Calu3 (cell line): ENCODE data around the gene ZYX. TPM values are rescaled to one million over a fixed set of nuclear protein-coding genes. Genes with fewer than 3 reads are reported as not detected.

Experiments used
- BruUV-seq: library from RNA; stranded (reverse); fragments of 400-500 nt; replicated peaks from 2 replicates; lab custom pipeline; 2021; lab: Mats Ljungman, UMichigan
- CTCF ChIA-PET: fragments of 300-600 bp; sonication (Branson Sonifier 250); formaldehyde crosslinking; loops from one replicate; lab custom pipeline; 2022; ENCODE audit warnings: antibody characterized with exemption; lab: Charles Lee
- DNase-seq: peaks from one replicate; pipeline ENCODE4 v3.0.0; 2022
- H3K27ac Mint-ChIP-seq: one replicate; pipeline ENCODE4 v1.8.0; 2022; ENCODE audit warnings: mixed read lengths; ENCODE audit not compliant: unreplicated experiment
- H3K27me3 Mint-ChIP-seq: one replicate; pipeline ENCODE4 v1.8.0; 2022; ENCODE audit warnings: mixed read lengths; ENCODE audit not compliant: unreplicated experiment
- H3K36me3 Mint-ChIP-seq: one replicate; pipeline ENCODE4 v1.8.0; 2022; ENCODE audit warnings: mild to moderate bottlenecking, moderate library complexity, mixed read lengths; ENCODE audit not compliant: insufficient read depth, unreplicated experiment
- H3K4me1 Mint-ChIP-seq: one replicate; pipeline ENCODE4 v1.8.0; 2022; ENCODE audit warnings: mild to moderate bottlenecking, low read depth, mixed read lengths; ENCODE audit not compliant: unreplicated experiment
- H3K4me3 Mint-ChIP-seq: one replicate; pipeline ENCODE4 v1.8.0; 2022; ENCODE audit warnings: mild to moderate bottlenecking, low read depth, moderate library complexity, mixed read lengths; ENCODE audit not compliant: unreplicated experiment
- H3K9me3 Mint-ChIP-seq: one replicate; pipeline ENCODE4 v1.8.0; 2022; ENCODE audit warnings: low read depth, mixed read lengths; ENCODE audit not compliant: unreplicated experiment
- intact Hi-C: fragments of 100-400 bp; cut with micrococcal nuclease; formaldehyde crosslinking; loops from one replicate; pipeline ENCODE4 v1.10.0; 2022; ENCODE audit not compliant: unreplicated experiment
- total RNA-seq: library from RNA; stranded (reverse); gene quantifications from 2 replicates; pipeline ENCODE4 v1.2.3, GENCODE V29; 2022
- TF ChIP-seq, protein P1 (sequence below): fragments of 200-600 bp; IDR thresholded peaks from one replicate; pipeline ENCODE4 v1.8.0; 2022; ENCODE audit warnings: antibody characterized with exemption; ENCODE audit not compliant: unreplicated experiment

The ZYX gene
- total RNA-seq, 1 experiment from 2014 or later = 114 TPM

DNA sequence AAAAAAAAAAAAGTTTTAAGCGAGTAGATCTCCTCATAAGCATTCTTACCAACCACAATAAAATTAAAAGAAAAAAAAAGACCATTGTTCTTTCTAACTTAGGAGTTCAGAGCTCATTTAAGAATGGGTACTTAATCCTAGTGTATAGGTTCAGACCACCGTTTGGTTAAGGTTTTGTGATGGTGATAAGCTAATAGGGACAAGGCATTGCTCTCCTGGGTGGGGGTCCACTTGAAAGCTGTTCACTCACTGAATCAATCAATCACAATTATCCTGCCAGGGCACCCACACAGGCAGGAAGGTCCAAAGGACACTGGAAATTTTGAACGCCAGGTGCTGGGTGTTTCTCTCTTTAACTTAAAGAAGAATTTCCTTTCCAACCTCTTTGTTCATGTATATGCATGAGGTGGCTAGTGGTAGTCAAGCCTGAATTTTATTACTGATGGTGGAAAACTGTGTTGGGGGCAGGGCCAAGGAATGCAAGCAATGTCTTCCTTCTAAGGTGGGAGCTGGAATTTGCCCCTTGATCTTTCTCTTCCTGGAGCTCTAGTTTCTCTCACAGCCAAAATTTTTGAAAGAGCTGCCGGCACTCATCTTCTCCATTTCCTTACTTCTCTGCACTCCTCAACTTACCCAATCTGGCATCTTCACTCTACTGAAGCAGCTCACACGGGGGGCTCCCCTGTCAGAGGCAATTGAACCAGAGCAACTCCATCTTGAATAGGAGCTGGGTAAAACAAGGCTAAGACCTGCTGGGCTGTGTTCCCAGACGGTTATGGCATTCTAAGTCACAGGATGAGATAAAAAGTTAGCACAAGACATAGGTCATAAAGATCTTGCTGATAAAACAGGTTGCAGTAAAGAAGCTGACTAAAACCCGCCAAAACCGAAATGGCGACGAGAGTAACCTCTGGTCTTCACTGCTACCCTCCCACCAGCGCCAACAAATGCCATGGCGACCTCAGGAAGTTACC, 11.2 kb upstream of the ZYX start:
- H3K4me3 Mint-ChIP-seq = no peak overlapping the region
- TF ChIP-seq, protein P1, sequence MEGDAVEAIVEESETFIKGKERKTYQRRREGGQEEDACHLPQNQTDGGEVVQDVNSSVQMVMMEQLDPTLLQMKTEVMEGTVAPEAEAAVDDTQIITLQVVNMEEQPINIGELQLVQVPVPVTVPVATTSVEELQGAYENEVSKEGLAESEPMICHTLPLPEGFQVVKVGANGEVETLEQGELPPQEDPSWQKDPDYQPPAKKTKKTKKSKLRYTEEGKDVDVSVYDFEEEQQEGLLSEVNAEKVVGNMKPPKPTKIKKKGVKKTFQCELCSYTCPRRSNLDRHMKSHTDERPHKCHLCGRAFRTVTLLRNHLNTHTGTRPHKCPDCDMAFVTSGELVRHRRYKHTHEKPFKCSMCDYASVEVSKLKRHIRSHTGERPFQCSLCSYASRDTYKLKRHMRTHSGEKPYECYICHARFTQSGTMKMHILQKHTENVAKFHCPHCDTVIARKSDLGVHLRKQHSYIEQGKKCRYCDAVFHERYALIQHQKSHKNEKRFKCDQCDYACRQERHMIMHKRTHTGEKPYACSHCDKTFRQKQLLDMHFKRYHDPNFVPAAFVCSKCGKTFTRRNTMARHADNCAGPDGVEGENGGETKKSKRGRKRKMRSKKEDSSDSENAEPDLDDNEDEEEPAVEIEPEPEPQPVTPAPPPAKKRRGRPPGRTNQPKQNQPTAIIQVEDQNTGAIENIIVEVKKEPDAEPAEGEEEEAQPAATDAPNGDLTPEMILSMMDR = no peak
- no TSS peak for BruUV-seq
- intact Hi-C loops = loop anchor here (5.0 kb wide), 2 partner anchors 38 to 48 kb away; no protein-coding TSS in a partner anchor
- H3K9me3 Mint-ChIP-seq = no peaks in the 10 kb centered on the region
- H3K4me1 Mint-ChIP-seq = peaks cover 50% of the 10 kb centered on the region
- no peak overlapping the region for H3K27ac Mint-ChIP-seq
- DNase-seq = no peak
- peaks cover 6% of the 10 kb centered on the region for H3K27me3 Mint-ChIP-seq
- CTCF ChIA-PET = interaction anchor here (0.7 to 1.4 kb wide), 4 partner anchors 10 to 82 kb away, joined by 3 to 10 read pairs (median 3); partner anchors contain the start of gene CASP2
- no peaks in the 10 kb centered on the region for H3K36me3 Mint-ChIP-seq

DNA sequence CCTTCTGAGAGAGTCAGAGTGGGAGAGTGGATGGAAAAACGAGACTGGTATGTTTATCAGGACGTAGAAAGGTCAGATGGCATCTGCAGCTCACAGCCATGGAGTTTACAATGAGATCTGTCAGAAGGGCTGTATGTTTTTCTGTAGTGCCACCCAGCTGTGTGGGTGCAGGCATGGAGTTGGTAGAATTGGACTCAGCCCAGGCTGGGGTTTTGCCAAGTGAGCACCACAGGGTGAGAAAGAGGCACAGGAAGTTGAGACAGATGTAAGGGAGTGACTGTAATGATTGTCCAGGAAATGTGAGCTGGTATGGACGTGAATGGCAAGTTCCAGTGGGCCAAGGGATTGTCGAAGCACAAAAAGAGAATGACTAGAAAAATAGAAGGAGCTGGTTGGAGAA, 9.1 kb upstream of the ZYX start:
- no TSS peak for BruUV-seq
- peak; percentile 40 for DNase-seq

DNA sequence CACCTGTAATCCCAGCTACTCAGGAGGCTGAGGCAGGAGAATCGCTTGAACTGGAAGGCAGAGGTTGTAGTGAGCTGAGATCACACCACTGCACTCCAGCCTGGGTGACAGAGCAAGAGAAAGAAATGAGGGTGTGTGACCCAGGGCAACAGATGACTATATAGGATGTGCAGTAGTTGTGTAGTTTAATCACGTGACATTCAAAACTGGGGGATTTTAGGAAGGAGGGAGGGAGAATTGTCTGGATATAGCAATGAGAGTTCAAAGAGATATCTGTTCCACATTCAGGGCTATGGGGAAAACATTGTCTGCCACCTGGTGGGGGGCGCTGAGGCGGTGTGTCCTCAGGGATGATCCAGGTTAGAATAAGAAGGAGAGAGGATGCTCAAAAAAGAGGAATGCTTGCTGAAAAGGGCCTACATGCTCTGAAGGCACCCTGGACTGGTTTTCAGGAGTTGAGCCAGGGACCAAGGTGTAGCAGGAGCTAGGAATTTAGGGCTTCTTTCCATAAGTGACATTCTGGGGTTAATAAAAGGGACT, 7.8 kb upstream of the ZYX start:
- no peak for DNase-seq
- no peak overlapping the region for H3K27ac Mint-ChIP-seq
- CTCF ChIA-PET = no interaction called here

More for the DNA sequence above, 9.1 kb upstream of the ZYX start:
- no peak overlapping the region for H3K4me3 Mint-ChIP-seq
- no peaks in the 10 kb centered on the region for H3K27me3 Mint-ChIP-seq
- intact Hi-C loops = loop anchor here (5.0 kb wide), 1 partner anchor 50 kb away; no protein-coding TSS in a partner anchor
- TF ChIP-seq, protein P1 = no peak
- peaks cover 57% of the 10 kb centered on the region for H3K4me1 Mint-ChIP-seq
- H3K36me3 Mint-ChIP-seq = no peaks in the 10 kb centered on the region
- no peaks in the 10 kb centered on the region for H3K9me3 Mint-ChIP-seq
- H3K27ac Mint-ChIP-seq = no peak overlapping the region
- CTCF ChIA-PET = interaction anchor here (0.6 kb wide), 1 partner anchor 37 kb away, joined by 3 read pairs; no protein-coding TSS in a partner anchor

DNA sequence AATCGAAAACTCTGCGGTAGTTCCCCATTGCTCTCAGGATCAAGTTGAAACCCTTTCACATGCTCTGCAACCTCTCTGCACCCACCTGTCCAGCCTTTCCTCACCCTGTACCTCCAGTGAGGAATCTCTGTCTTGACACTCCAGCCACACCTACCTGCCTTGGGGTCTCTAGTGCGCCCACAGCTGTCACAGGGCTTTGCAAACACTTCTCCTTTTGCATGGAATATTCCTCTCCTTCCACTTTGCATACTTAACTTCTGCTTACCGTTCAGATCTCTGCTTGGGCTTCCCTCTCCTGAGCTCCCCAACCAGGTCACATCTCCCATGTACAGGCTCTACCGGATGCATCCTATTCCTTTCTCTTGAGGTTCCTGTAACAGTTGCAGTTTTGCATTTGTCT, 6.6 kb upstream of the ZYX start:
- intact Hi-C loops = loop anchor here (5.0 kb wide), 1 partner anchor 52 kb away; no protein-coding TSS in a partner anchor

More for the DNA sequence above, 7.8 kb upstream of the ZYX start:
- Mint-ChIP-seq H3K4me3 (no peak overlapping the region), H3K9me3 (no peaks in the 10 kb centered on the region), H3K4me1 (peaks cover 50% of the 10 kb centered on the region), H3K36me3 (no peaks in the 10 kb centered on the region), H3K27me3 (no peaks in the 10 kb centered on the region)
- BruUV-seq = no TSS peak
- TF ChIP-seq, protein P1 = no peak
- intact Hi-C loops = loop anchor here (5.0 kb wide), 1 partner anchor 51 kb away; no protein-coding TSS in a partner anchor

More for the DNA sequence above, 6.6 kb upstream of the ZYX start:
- TF ChIP-seq, protein P1 = no peak
- H3K4me3 Mint-ChIP-seq = no peak overlapping the region
- no peak for DNase-seq
- CTCF ChIA-PET = interaction anchor here (0.5 kb wide), 1 partner anchor 131 kb away, joined by 4 read pairs; no protein-coding TSS in a partner anchor
- H3K9me3 Mint-ChIP-seq = no peaks in the 10 kb centered on the region
- peaks cover 5% of the 10 kb centered on the region for H3K36me3 Mint-ChIP-seq
- no peaks in the 10 kb centered on the region for H3K27me3 Mint-ChIP-seq
- peaks cover 56% of the 10 kb centered on the region for H3K4me1 Mint-ChIP-seq
- no peak overlapping the region for H3K27ac Mint-ChIP-seq
- no TSS peak for BruUV-seq
